CD4-positive, alpha-beta memory T cell (primary cell): ENCODE measurements around the gene NDST1. TPM values are rescaled to one million over a fixed set of nuclear protein-coding genes. Genes with fewer than 3 reads are reported as not detected.

Experiments
- CTCF ChIA-PET: fragments of 350-600 bp; sonication (Branson Sonifier 250); formaldehyde crosslinking; loops from one replicate; lab custom pipeline; 2021; ENCODE audit warnings: inconsistent platforms; ENCODE audit not compliant: partially characterized antibody; lab: Charles Lee
- POLR2A ChIA-PET: fragments of 350-600 bp; sonication (Branson Sonifier 250); formaldehyde crosslinking; loops from one replicate; lab custom pipeline; 2021; ENCODE audit not compliant: partially characterized antibody; lab: Charles Lee
- DNase-seq, 5 donors: peaks; one replicate each; pipeline versions ENCODE4 v3.0.0 to v3.0.0-alpha.2; 2020 to 2022; ENCODE audit warnings: mixed read lengths in 1 of 5
- H3K27ac ChIP-seq: one replicate; pipeline ENCODE4 v1.7.0; 2013; ENCODE audit warnings: low read depth, low read length
- H3K27me3 ChIP-seq: 2 replicates; pipeline ENCODE4 v1.7.0; 2013; ENCODE audit warnings: mild to moderate bottlenecking, low read length, moderate library complexity; ENCODE audit not compliant: insufficient read depth
- H3K36me3 ChIP-seq: 2 replicates; pipeline ENCODE4 v1.7.0; 2013; ENCODE audit warnings: mild to moderate bottlenecking, low read length, moderate library complexity; ENCODE audit not compliant: insufficient read depth
- H3K4me1 ChIP-seq: 2 replicates; pipeline ENCODE4 v1.7.0; 2013; ENCODE audit warnings: mild to moderate bottlenecking, low read length, moderate library complexity; ENCODE audit not compliant: insufficient read depth
- H3K4me3 ChIP-seq, 2 donors: one replicate each; pipeline ENCODE4 v1.7.0; 2013; ENCODE audit warnings: low read length in 2 of 2, mild to moderate bottlenecking in 1 of 2
- H3K9me3 ChIP-seq, 2 donors: one replicate each; pipeline ENCODE4 v1.7.0; 2013; ENCODE audit warnings: low read length in 2 of 2, control low read depth in 1 of 2; ENCODE audit not compliant: control insufficient read depth in 1 of 2
- H3K27ac Mint-ChIP-seq, 7 donors: one replicate each; pipeline ENCODE4 v1.8.0; 2020 to 2021; ENCODE audit warnings: mixed read lengths in 7 of 7, mild to moderate bottlenecking in 6 of 7, inconsistent platforms in 3 of 7, moderate library complexity in 3 of 7
- H3K27me3 Mint-ChIP-seq, 2 donors: one replicate each; pipeline ENCODE4 v1.8.0; 2020 to 2021; ENCODE audit warnings: mixed read lengths in 2 of 2
- H3K36me3 Mint-ChIP-seq, 2 donors: one replicate each; pipeline ENCODE4 v1.8.0; 2020 to 2021; ENCODE audit warnings: mixed read lengths in 2 of 2, inconsistent platforms in 1 of 2, mild to moderate bottlenecking in 1 of 2
- H3K4me1 Mint-ChIP-seq, 4 donors: one replicate each; pipeline ENCODE4 v1.8.0; 2020 to 2021; ENCODE audit warnings: mixed read lengths in 4 of 4, mild to moderate bottlenecking in 1 of 4
- H3K4me3 Mint-ChIP-seq, 8 donors: one replicate each; pipeline ENCODE4 v1.8.0; 2020 to 2021; ENCODE audit warnings: mixed read lengths in 8 of 8, mild to moderate bottlenecking in 7 of 8, moderate library complexity in 6 of 8, inconsistent platforms in 3 of 8
- H3K9me3 Mint-ChIP-seq, 8 donors: one replicate each; pipeline ENCODE4 v1.8.0; 2020 to 2021; ENCODE audit warnings: mixed read lengths in 8 of 8, mild to moderate bottlenecking in 5 of 8, inconsistent platforms in 3 of 8, moderate library complexity in 1 of 8
- intact Hi-C: fragments of 100-400 bp; cut with micrococcal nuclease; formaldehyde crosslinking; loops from one replicate; pipeline ENCODE4 v1.15.1; 2023
- polyA plus RNA-seq, 2 donors: library from polyadenylated mRNA; unstranded; fragments of 300-500 nt; fragmentation: Illumina TruSeq; gene quantifications; one replicate each; pipeline ENCODE4 v1.2.3, GENCODE V29; 2021
- total RNA-seq, 2 experiments: library from RNA; stranded (reverse); gene quantifications; one replicate each; pipeline ENCODE4 v1.2.3, GENCODE V29; 2021

NDST1 gene
- total and polyA plus RNA-seq, 4 experiments from 2014 or later, result 0.29 to 0.64 (median 0.35) TPM; not detected in 1

- Histone ChIP-seq H3K27ac (no peak overlapping the region), H3K36me3 (no peaks in the 10 kb centered on the region), H3K4me1 (no peaks in the 10 kb centered on the region), H3K4me3 (no peak overlapping the region), H3K27me3 (no peaks in the 10 kb centered on the region), H3K9me3 (no peaks in the 10 kb centered on the region)
- no peaks in the 10 kb centered on the region for H3K36me3 Mint-ChIP-seq
- no peak overlapping the region for H3K4me3 Mint-ChIP-seq
- no peaks in the 10 kb centered on the region for H3K4me1 Mint-ChIP-seq
- no peaks in the 10 kb centered on the region for H3K9me3 Mint-ChIP-seq
- H3K27ac Mint-ChIP-seq, result no peak overlapping the region
- no peak for DNase-seq
- CTCF ChIA-PET, result interaction anchor here (1.4 kb wide), 1 partner anchor 10 kb away, joined by 3 read pairs; no protein-coding TSS in a partner anchor
- POLR2A ChIA-PET, result no interaction called here
- intact Hi-C loops, result no loop called here
- no peaks in the 10 kb centered on the region for H3K27me3 Mint-ChIP-seq
These were observed 17.9 kb downstream of the NDST1 start for GRCh38 chr5:150525781-150526180.

GRCh38 chr5:150527038-150527437 lies 19.1 kb downstream of the NDST1 start:
- no peaks in the 10 kb centered on the region for H3K27me3 ChIP-seq
- POLR2A ChIA-PET, result no interaction called here

GRCh38 chr5:150527808-150528207 lies 19.9 kb downstream of the NDST1 start:
- Histone ChIP-seq H3K27ac (no peak overlapping the region), H3K36me3 (no peaks in the 10 kb centered on the region), H3K27me3 (no peaks in the 10 kb centered on the region), H3K4me1 (no peaks in the 10 kb centered on the region), H3K4me3 (no peak overlapping the region), H3K9me3 (no peaks in the 10 kb centered on the region)
- DNase-seq, result no peak
- Mint-ChIP-seq H3K9me3 (no peaks in the 10 kb centered on the region), H3K36me3 (no peaks in the 10 kb centered on the region), H3K27ac (no peak overlapping the region), H3K4me1 (no peaks in the 10 kb centered on the region), H3K27me3 (peaks cover 0 to under 1% of the 10 kb centered on the region in 2 donors), H3K4me3 (no peak overlapping the region)
- POLR2A ChIA-PET, result no interaction called here
- CTCF ChIA-PET, result no interaction called here
- intact Hi-C loops, result no loop called here

More at GRCh38 chr5:150527038-150527437, 19.1 kb downstream of the NDST1 start:
- H3K36me3 Mint-ChIP-seq, result no peaks in the 10 kb centered on the region
- H3K4me1 ChIP-seq, result no peaks in the 10 kb centered on the region
- intact Hi-C loops, result no loop called here
- no peaks in the 10 kb centered on the region for H3K36me3 ChIP-seq
- H3K9me3 Mint-ChIP-seq, result no peaks in the 10 kb centered on the region
- no peak overlapping the region for H3K4me3 Mint-ChIP-seq
- no peak for DNase-seq
- H3K4me3 ChIP-seq, result no peak overlapping the region
- H3K27ac Mint-ChIP-seq, result no peak overlapping the region
- H3K4me1 Mint-ChIP-seq, result no peaks in the 10 kb centered on the region
- CTCF ChIA-PET, result no interaction called here
- H3K27me3 Mint-ChIP-seq, result no peaks in the 10 kb centered on the region
- H3K9me3 ChIP-seq, result no peaks in the 10 kb centered on the region
- H3K27ac ChIP-seq, result no peak overlapping the region

GRCh38 chr5:150528924-150529546 lies 21.1 kb downstream of the NDST1 start:
- intact Hi-C loops, result no loop called here
- H3K4me3 ChIP-seq, result no peak overlapping the region
- H3K4me1 ChIP-seq, result no peaks in the 10 kb centered on the region
- Mint-ChIP-seq H3K27me3 (peaks cover 0 to 2% of the 10 kb centered on the region in 2 donors), H3K36me3 (no peaks in the 10 kb centered on the region), H3K9me3 (no peaks in the 10 kb centered on the region), H3K27ac (no peak overlapping the region), H3K4me3 (no peak overlapping the region), H3K4me1 (no peaks in the 10 kb centered on the region)
- ChIA-PET CTCF (interaction anchor here (0.7 kb wide), 1 partner anchor 276 kb away, joined by 3 read pairs; no protein-coding TSS in a partner anchor), POLR2A (no interaction called here)
- H3K27me3 ChIP-seq, result no peaks in the 10 kb centered on the region
- no peak overlapping the region for H3K27ac ChIP-seq
- no peak for DNase-seq
- H3K9me3 ChIP-seq, result no peaks in the 10 kb centered on the region
- H3K36me3 ChIP-seq, result no peaks in the 10 kb centered on the region

- no peaks in the 10 kb centered on the region for H3K27me3 ChIP-seq
- H3K27ac ChIP-seq, result no peak overlapping the region
- intact Hi-C loops, result no loop called here
- no peaks in the 10 kb centered on the region for H3K36me3 Mint-ChIP-seq
- peaks cover 0 to 2% of the 10 kb centered on the region in 2 donors for H3K27me3 Mint-ChIP-seq
- H3K4me1 ChIP-seq, result no peaks in the 10 kb centered on the region
- no peak overlapping the region for H3K4me3 ChIP-seq
- no peak overlapping the region for H3K4me3 Mint-ChIP-seq
- H3K36me3 ChIP-seq, result no peaks in the 10 kb centered on the region
- ChIA-PET POLR2A (no interaction called here), CTCF (no interaction called here)
- no peaks in the 10 kb centered on the region for H3K9me3 Mint-ChIP-seq
- H3K4me1 Mint-ChIP-seq, result no peaks in the 10 kb centered on the region
- no peak for DNase-seq
- H3K27ac Mint-ChIP-seq, result no peak overlapping the region
- H3K9me3 ChIP-seq, result no peaks in the 10 kb centered on the region
These were observed 21.6 kb downstream of the NDST1 start for GRCh38 chr5:150529555-150529954.

- Mint-ChIP-seq H3K27me3 (peaks cover 0 to 2% of the 10 kb centered on the region in 2 donors), H3K27ac (no peak overlapping the region), H3K4me3 (no peak overlapping the region), H3K36me3 (no peaks in the 10 kb centered on the region), H3K4me1 (no peaks in the 10 kb centered on the region), H3K9me3 (no peaks in the 10 kb centered on the region)
- Histone ChIP-seq H3K27ac (no peak overlapping the region), H3K27me3 (no peaks in the 10 kb centered on the region), H3K36me3 (no peaks in the 10 kb centered on the region), H3K9me3 (no peaks in the 10 kb centered on the region), H3K4me3 (no peak overlapping the region), H3K4me1 (no peaks in the 10 kb centered on the region)
- POLR2A ChIA-PET, result no interaction called here
- no peak for DNase-seq
- CTCF ChIA-PET, result interaction anchor here (0.7 kb wide), 2 partner anchors 14 to 51 kb away, joined by 4 to 5 read pairs; no protein-coding TSS in a partner anchor
- intact Hi-C loops, result no loop called here
These were observed 22.5 kb downstream of the NDST1 start for GRCh38 chr5:150530423-150530822.

GRCh38 chr5:150530951-150531588 lies 23.1 kb downstream of the NDST1 start:
- no peak for DNase-seq
- no peaks in the 10 kb centered on the region for H3K4me1 ChIP-seq
- Mint-ChIP-seq H3K9me3 (no peaks in the 10 kb centered on the region), H3K36me3 (no peaks in the 10 kb centered on the region), H3K4me1 (no peaks in the 10 kb centered on the region), H3K27me3 (peaks cover 0 to 2% of the 10 kb centered on the region in 2 donors), H3K27ac (no peak overlapping the region), H3K4me3 (no peak overlapping the region)
- no peaks in the 10 kb centered on the region for H3K27me3 ChIP-seq
- ChIA-PET CTCF (interaction anchor here (0.7 kb wide), 2 partner anchors 14 to 51 kb away, joined by 4 to 5 read pairs; no protein-coding TSS in a partner anchor), POLR2A (no interaction called here)
- H3K4me3 ChIP-seq, result no peak overlapping the region
- intact Hi-C loops, result no loop called here
- H3K9me3 ChIP-seq, result no peaks in the 10 kb centered on the region
- no peaks in the 10 kb centered on the region for H3K36me3 ChIP-seq
- no peak overlapping the region for H3K27ac ChIP-seq
